GM18498 (cell line): ENCODE measurements around the gene CENPS.

ENCODE experiments used
- ATAC-seq: cut with Tn5 transposase; IDR thresholded peaks from one replicate; pipeline ENCODE4 v1.9.1; 2021; ENCODE audit warnings: mild to moderate bottlenecking, moderate library complexity; ENCODE audit not compliant: unreplicated experiment

CENPS gene

DNA sequence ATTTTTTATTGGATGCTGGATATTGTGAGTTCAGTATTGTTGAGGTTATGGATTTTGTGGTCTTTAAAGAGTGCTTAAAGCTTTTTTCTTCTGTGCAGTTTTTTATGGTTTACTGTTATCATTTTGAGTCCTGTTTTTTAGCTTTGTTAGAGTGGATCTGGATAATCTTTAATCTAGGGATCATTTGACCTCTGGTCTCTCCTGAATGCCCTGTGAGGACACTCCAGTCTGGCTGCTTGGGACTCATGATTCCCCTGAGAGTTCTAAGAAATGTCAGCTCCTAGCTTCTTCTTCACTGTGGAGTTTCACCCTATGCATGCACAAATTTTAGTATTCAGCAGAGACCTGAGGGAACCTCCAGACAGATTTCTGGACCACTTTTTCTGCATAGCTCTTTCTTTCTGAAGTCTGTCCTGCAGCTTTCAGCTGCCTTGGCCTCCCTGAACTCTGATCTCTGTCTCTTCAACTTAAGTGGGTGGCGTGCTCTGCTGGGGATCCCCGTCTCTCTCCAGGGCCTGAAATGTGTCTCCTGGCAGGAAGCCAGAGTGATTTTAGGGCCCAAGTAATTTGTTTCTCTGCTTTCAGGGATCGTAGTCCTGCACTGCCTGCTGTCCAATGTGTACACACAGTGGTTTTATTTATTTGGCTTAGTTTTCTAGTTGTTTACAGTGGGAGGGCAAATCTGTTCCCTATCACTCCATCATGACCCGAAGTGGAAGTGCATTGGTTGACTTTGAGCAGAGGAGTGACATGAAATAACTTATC lies 59.2 kb downstream of the CENPS start:
- ATAC-seq: no peak

- no peak for ATAC-seq
These were observed 60.2 kb downstream of the CENPS start for GRCh38 chr1:10490286-10490970.
